Subcutaneous adipose tissue (tissue), 4 donors: ENCODE data around the gene CD47. TPM values are rescaled to one million over a fixed set of nuclear protein-coding genes. Genes with fewer than 3 reads are reported as not detected.

Source experiments
- total RNA-seq, 4 donors: library from RNA; depleted of rRNA; stranded (reverse); fragments of >200 nt; gene quantifications; one replicate each; pipeline ENCODE4 v1.1.0, GENCODE V29; 2016
- TF ChIP-seq, protein P1 (sequence below): fragments of 450-650 bp; IDR thresholded peaks from one replicate; pipeline ENCODE4 v1.5.1; 2016; ENCODE audit warnings: low read depth, mild to moderate bottlenecking, control low read depth, antibody characterized with exemption, moderate library complexity

The CD47 gene
- total RNA-seq, 4 donors from 2014 or later = 26.9 to 70.5 (median 53.0) TPM

DNA sequence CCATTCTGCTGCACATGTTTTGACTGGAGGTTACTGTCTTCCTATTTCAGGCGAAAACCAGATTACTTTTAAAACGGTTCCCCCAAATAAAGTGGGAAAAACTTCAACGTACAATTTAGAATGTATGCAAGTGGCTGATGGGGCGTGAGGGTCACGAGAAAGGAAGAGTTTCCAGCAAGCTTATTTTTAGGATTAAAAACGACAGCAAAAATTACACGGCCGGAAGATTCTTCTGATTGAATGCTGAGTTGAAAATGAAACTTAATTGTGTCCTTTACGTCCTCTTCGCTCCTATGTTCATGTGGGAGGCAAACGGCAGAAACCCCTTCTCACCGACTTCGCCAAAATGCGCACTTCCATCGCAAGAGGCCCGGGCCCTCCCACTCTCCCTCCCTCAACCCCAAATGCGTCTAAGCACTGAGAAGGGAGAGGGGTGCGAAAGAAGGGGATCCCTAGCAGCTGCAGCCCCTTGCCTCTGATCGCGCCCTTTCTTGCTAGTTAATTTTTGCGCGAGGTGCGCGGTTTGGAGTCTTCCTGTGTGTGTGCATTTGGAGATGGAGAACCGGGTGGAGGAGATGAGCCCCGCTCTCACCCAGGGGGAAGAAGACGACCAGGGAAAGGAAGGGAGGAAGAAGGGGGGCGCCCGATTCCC, 656 bp downstream of the CD47 start:
- TF ChIP-seq, protein P1, sequence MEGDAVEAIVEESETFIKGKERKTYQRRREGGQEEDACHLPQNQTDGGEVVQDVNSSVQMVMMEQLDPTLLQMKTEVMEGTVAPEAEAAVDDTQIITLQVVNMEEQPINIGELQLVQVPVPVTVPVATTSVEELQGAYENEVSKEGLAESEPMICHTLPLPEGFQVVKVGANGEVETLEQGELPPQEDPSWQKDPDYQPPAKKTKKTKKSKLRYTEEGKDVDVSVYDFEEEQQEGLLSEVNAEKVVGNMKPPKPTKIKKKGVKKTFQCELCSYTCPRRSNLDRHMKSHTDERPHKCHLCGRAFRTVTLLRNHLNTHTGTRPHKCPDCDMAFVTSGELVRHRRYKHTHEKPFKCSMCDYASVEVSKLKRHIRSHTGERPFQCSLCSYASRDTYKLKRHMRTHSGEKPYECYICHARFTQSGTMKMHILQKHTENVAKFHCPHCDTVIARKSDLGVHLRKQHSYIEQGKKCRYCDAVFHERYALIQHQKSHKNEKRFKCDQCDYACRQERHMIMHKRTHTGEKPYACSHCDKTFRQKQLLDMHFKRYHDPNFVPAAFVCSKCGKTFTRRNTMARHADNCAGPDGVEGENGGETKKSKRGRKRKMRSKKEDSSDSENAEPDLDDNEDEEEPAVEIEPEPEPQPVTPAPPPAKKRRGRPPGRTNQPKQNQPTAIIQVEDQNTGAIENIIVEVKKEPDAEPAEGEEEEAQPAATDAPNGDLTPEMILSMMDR = no peak

DNA sequence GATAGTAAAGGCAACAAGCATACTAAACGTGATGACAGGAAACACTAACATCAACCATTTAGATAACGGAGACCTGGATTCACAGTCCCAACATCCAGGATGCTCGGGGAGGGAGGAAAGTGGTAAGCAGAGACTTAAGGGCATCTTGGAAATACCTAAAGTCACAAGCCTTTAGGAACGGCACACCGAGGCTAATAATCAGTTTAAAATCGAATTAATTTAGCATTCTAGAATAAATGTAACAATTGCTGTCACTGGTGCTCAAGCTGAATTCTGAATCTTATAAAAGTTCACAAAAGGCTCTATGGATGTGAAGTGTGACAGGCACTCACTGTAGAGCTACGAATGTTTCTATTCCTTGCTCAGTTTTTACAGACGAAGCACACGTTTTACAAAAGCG, 1.3 kb downstream of the CD47 start:
- TF ChIP-seq, protein P1 = no peak

- TF ChIP-seq, protein P1 = no peak
These were observed 2.1 kb downstream of the CD47 start for GRCh38 chr3:108088697-108089096.

- TF ChIP-seq, protein P1 = no peak
These were observed 2.7 kb downstream of the CD47 start for GRCh38 chr3:108088146-108088545.

- TF ChIP-seq, protein P1 = no peak
These were observed 4.2 kb downstream of the CD47 start for GRCh38 chr3:108086653-108087052.

DNA sequence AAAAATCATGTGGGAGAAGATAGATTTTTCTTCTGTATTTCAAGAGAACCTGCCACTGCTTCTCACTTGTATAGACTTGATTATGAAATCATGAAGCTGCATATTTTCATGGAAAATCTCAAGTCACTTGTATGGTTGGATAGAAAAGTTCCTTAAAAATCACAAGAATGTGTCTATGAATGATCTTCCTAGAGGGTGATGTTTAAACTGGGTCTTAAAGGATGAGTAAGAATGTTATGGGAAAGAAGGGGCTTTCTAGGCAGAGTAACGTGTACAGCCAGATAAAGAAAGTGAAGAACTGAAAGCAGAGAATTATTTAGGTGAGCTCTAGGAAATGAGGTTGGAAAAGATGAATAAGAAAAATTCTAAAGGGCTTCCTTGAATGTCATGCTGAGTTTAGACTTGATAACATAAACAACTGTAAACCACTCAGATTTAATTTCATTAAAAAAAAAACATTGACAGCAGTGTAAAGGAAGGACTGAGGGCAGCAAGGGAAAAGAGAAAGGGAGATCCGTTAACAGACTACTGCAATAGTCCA, 5.0 kb downstream of the CD47 start:
- TF ChIP-seq, protein P1 = no peak

DNA sequence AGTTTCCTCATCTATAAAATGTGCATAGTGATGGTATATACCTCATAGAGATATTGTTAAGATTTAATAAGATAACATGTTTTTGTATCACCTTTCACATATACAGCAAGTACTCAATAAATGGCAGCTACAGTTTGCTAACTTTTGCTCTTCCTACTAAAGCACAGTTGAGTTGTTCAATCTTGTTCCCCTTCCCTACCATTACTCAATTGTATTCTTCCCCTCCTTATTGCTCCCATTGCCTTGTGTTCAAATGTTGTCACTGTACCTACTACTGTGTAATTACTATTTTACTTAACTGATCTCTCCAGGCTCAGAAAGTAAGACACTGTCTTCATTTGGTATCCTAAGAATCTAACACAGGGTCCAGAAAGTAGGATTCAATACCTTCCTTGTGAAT, 5.5 kb downstream of the CD47 start:
- TF ChIP-seq, protein P1 = no peak
